GM23338 (cell line): ENCODE data around the gene HNRNPA2B1. TPM values are rescaled to one million over a fixed set of nuclear protein-coding genes. Genes with fewer than 3 reads are reported as not detected.

Experiments
- ATAC-seq: fragments of 200-7000 bp; cut with Tn5 transposase; 3 replicates; pipeline ENCODE4 v1.9.1; 2020
- DNase-seq: peaks from one replicate; pipeline ENCODE4 v3.0.0-alpha.2; 2015; ENCODE audit warnings: low spot score
- H2AFZ ChIP-seq: fragments of 200-600 bp; sonication (generic); 2 replicates; pipeline ENCODE4 v1.8.0; 2016; ENCODE audit warnings: antibody characterized with exemption, mild to moderate bottlenecking, moderate library complexity
- H3F3A ChIP-seq: fragments of 200-600 bp; sonication (generic); replicated peaks from 2 replicates; pipeline ENCODE4 v1.8.0; 2017; ENCODE audit warnings: antibody characterized with exemption, mixed run types, low read depth
- H3K27ac ChIP-seq: fragments of 200-600 bp; sonication (generic); 2 replicates; pipeline ENCODE4 v1.6.1; 2016; ENCODE audit warnings: low read depth
- H3K27me3 ChIP-seq: fragments of 200-600 bp; sonication (generic); 2 replicates; pipeline ENCODE4 v1.8.0; 2016; ENCODE audit warnings: mild to moderate bottlenecking, mixed run types, moderate library complexity; ENCODE audit not compliant: insufficient read depth
- H3K36me3 ChIP-seq: fragments of 200-600 bp; sonication (generic); 2 replicates; pipeline ENCODE4 v1.8.0; 2016; ENCODE audit warnings: mild to moderate bottlenecking; ENCODE audit not compliant: insufficient read depth
- H3K4me1 ChIP-seq: fragments of 200-600 bp; sonication (generic); 2 replicates; pipeline ENCODE4 v1.8.0; 2016; ENCODE audit warnings: mild to moderate bottlenecking, moderate library complexity; ENCODE audit not compliant: insufficient read depth
- H3K4me2 ChIP-seq: fragments of 200-600 bp; sonication (generic); 2 replicates; pipeline ENCODE4 v1.7.1; 2017; ENCODE audit warnings: mixed run types
- H3K4me3 ChIP-seq: fragments of 200-600 bp; sonication (generic); 2 replicates; pipeline ENCODE4 v1.6.1; 2016; ENCODE audit warnings: mixed run types
- H3K79me2 ChIP-seq: fragments of 200-600 bp; sonication (generic); replicated peaks from 2 replicates; pipeline ENCODE4 v1.8.0; 2017; ENCODE audit warnings: mild to moderate bottlenecking; ENCODE audit not compliant: insufficient read depth
- H3K9me2 ChIP-seq: fragments of 200-600 bp; sonication (generic); 2 replicates; pipeline ENCODE4 v1.8.0; 2017; ENCODE audit not compliant: insufficient read depth
- H4K20me1 ChIP-seq: fragments of 200-600 bp; sonication (generic); replicated peaks from 2 replicates; pipeline ENCODE4 v1.8.0; 2017; ENCODE audit warnings: mild to moderate bottlenecking; ENCODE audit not compliant: insufficient read depth
- H3K27ac Mint-ChIP-seq: 2 replicates; pipeline ENCODE4 v1.8.0; 2020; ENCODE audit warnings: inconsistent platforms, mild to moderate bottlenecking, moderate library complexity, mixed read lengths
- H3K27me3 Mint-ChIP-seq: 3 replicates; pipeline ENCODE4 v1.8.0; 2022; ENCODE audit warnings: low read depth, mild to moderate bottlenecking, moderate library complexity, mixed read lengths, inconsistent platforms; ENCODE audit not compliant: insufficient read depth, poor library complexity
- H3K36me3 Mint-ChIP-seq: 3 replicates; pipeline ENCODE4 v1.8.0; 2021; ENCODE audit warnings: low read depth, mild to moderate bottlenecking, inconsistent platforms, moderate library complexity, mixed read lengths
- H3K4me1 Mint-ChIP-seq: 3 replicates; pipeline ENCODE4 v1.8.0; 2020; ENCODE audit warnings: mild to moderate bottlenecking, inconsistent platforms, mixed read lengths
- H3K4me3 Mint-ChIP-seq: 3 replicates; pipeline ENCODE4 v1.8.0; 2021; ENCODE audit warnings: moderate library complexity, mild to moderate bottlenecking, inconsistent platforms, mixed read lengths
- H3K9me3 Mint-ChIP-seq: 3 replicates; pipeline ENCODE4 v1.8.0; 2020; ENCODE audit warnings: moderate library complexity, mild to moderate bottlenecking, inconsistent platforms, mixed read lengths
- CTCF ChIP-seq, 2 experiments: fragments of 200-600 bp in 1 of 2; sonication (generic) in 1 of 2; conservative IDR thresholded peaks; 2 replicates each; pipeline versions ENCODE4 v1.5.1 to v1.6.1; 2016 to 2017; ENCODE audit warnings: antibody characterized with exemption in 2 of 2, low read depth in 2 of 2, mild to moderate bottlenecking in 2 of 2, moderate library complexity in 1 of 2
- ETS1 ChIP-seq: IDR thresholded peaks from 2 replicates; pipeline ENCODE4 v1.6.1; 2016; ENCODE audit warnings: antibody characterized with exemption
- EZH2 ChIP-seq: fragments of 200-600 bp; sonication (generic); IDR thresholded peaks from one replicate; pipeline ENCODE4 v1.8.0; 2017; ENCODE audit warnings: antibody characterized with exemption, mild to moderate bottlenecking, low read depth; ENCODE audit not compliant: unreplicated experiment
- EZH2phosphoT487 ChIP-seq: fragments of 200-600 bp; sonication (generic); IDR thresholded peaks from one replicate; pipeline ENCODE4 v1.8.1; 2018; ENCODE audit warnings: antibody characterized with exemption; ENCODE audit not compliant: unreplicated experiment
- NANOG ChIP-seq: IDR thresholded peaks from 2 replicates; pipeline ENCODE4 v1.6.1; 2016; ENCODE audit warnings: antibody characterized with exemption, borderline replicate concordance
- POLR2AphosphoS5 ChIP-seq: IDR thresholded peaks from 2 replicates; pipeline ENCODE4 v1.6.1; 2016; ENCODE audit warnings: antibody characterized with exemption, low read depth
- ZNF114 ChIP-seq: fragments of 250-450 bp; sonication (Bioruptor Pico); IDR thresholded peaks from 2 replicates; pipeline ENCODE4 v1.5.0; 2020; ENCODE audit warnings: mild to moderate bottlenecking, moderate library complexity
- ZNF462 ChIP-seq: fragments of 250-450 bp; sonication (Bioruptor Pico); IDR thresholded peaks from 2 replicates; pipeline ENCODE4 v1.5.0; 2020; ENCODE audit warnings: mild to moderate bottlenecking, moderate library complexity
- polyA plus RNA-seq: library from polyadenylated mRNA; unstranded; fragments of >200 nt; fragmentation: Nextera tagmentation; extraction: Ambion mirVana; gene quantifications from 2 replicates; pipeline ENCODE4 v1.2.1, GENCODE V29; 2016
- total RNA-seq: library from RNA; depleted of rRNA; stranded (reverse); fragments of >200 nt; shearing (Covaris generic); gene quantifications from 2 replicates; pipeline ENCODE4 v1.2.3, GENCODE V29; 2014

The HNRNPA2B1 gene
- total and polyA plus RNA-seq, 2 experiments from 2014 or later = 602 to 1,577 TPM

- peaks cover 46% of the 10 kb centered on the region for H3K4me1 Mint-ChIP-seq
- peaks cover 32% of the 10 kb centered on the region for H3K36me3 Mint-ChIP-seq
Measured at GRCh38 chr7:26151953-26152781, 48.4 kb downstream of the HNRNPA2B1 start, which contains the start of gene NFE2L3. NFE2L3 (plus strand) TSS chr7:26152198; CDS start chr7:26152499, 301 bp downstream.

GRCh38 chr7:26151650-26151952, 48.9 kb downstream of the HNRNPA2B1 start:
- no peaks in the 10 kb centered on the region for H3K9me2 ChIP-seq
- peak overlapping the region; percentile 51; the same call in 1 of the 2 replicates for H3K4me3 ChIP-seq
- Mint-ChIP-seq H3K27me3 (peaks cover 15% of the 10 kb centered on the region), H3K4me1 (peaks cover 41% of the 10 kb centered on the region), H3K4me3 (peak overlapping the region; percentile 68), H3K36me3 (peaks cover 35% of the 10 kb centered on the region), H3K27ac (peak overlapping the region; percentile 88), H3K9me3 (peaks cover 16% of the 10 kb centered on the region)
- peaks cover 45% of the 10 kb centered on the region for H3K4me1 ChIP-seq
- no peak overlapping the region for H3K27ac ChIP-seq
- peaks cover 3% of the 10 kb centered on the region; the same call in 1 of the 2 replicates for H4K20me1 ChIP-seq
- peak overlapping the region; percentile 77; the same call in 1 of the 2 replicates for H2AFZ ChIP-seq
- H3K36me3 ChIP-seq = no peaks in the 10 kb centered on the region
- H3K27me3 ChIP-seq = no peaks in the 10 kb centered on the region
- no peak for DNase-seq
- ATAC-seq = no peak
- H3F3A ChIP-seq = peaks cover 15% of the 10 kb centered on the region; the same call in 1 of the 2 replicates
- peak overlapping the region; percentile 76; the same call in 1 of the 2 replicates for H3K4me2 ChIP-seq
- peaks cover 36% of the 10 kb centered on the region for H3K79me2 ChIP-seq
- TF ChIP-seq NANOG (no peak), ZNF114 (CRISPR knock-in tag) (no peak), EZH2 (no peak), EZH2phosphoT487 (no peak), ZNF462 (CRISPR knock-in tag) (no peak), ETS1 (no peak), POLR2AphosphoS5 (no peak)

More at GRCh38 chr7:26151953-26152781, 48.4 kb downstream of the HNRNPA2B1 start, which contains the start of gene NFE2L3:
- no peaks in the 10 kb centered on the region for H3K27me3 ChIP-seq
- H3K4me3 ChIP-seq = peak within 1 kb of the TSS; percentile 51
- H3F3A ChIP-seq = peaks cover 15% of the 10 kb centered on the region; the same call in 1 of the 2 replicates
- H3K4me1 ChIP-seq = peaks cover 51% of the 10 kb centered on the region
- peaks cover 9% of the 10 kb centered on the region; the same call in 1 of the 2 replicates for H4K20me1 ChIP-seq
- peak within 1 kb of the TSS; percentile 76 for H3K4me2 ChIP-seq
- TF ChIP-seq POLR2AphosphoS5 (peak; percentile 84), CTCF (conservative IDR thresholded peaks at IDR 0.05; ENCODE audit: low read depth in 2 of 2) (no peak; a peak in 1 of 4 replicates)
- ATAC-seq = peak; percentile 38
- Mint-ChIP-seq H3K4me3 (peak within 1 kb of the TSS; percentile 99), H3K27ac (peak within 1 kb of the TSS; percentile 96), H3K27me3 (peaks cover 20% of the 10 kb centered on the region), H3K9me3 (peaks cover 10% of the 10 kb centered on the region)
- H3K79me2 ChIP-seq = peaks cover 42% of the 10 kb centered on the region
- no peaks in the 10 kb centered on the region for H3K36me3 ChIP-seq
- H2AFZ ChIP-seq = peak within 1 kb of the TSS; percentile 77; the same call in 1 of the 2 replicates
- H3K9me2 ChIP-seq = no peaks in the 10 kb centered on the region
- DNase-seq = peak; percentile 87
- H3K27ac ChIP-seq = peak within 1 kb of the TSS; percentile 97
